Esophagus muscularis mucosa (tissue), 4 donors: ENCODE data around the gene RET. TPM values are rescaled to one million over a fixed set of nuclear protein-coding genes. Genes with fewer than 3 reads are reported as not detected.

Source experiments
- DNase-seq: peaks from one replicate; pipeline ENCODE4 v3.0.0-alpha.2; 2017; ENCODE audit errors: extremely low spot score
- H3K27ac ChIP-seq, 4 donors: fragments of 200-600 bp; sonication (generic); replicated peaks in 1 of 4; 1 replicate in 3 of 4; 2 replicates in 1 of 4; pipeline ENCODE4 v1.5.1; 2016 to 2019; ENCODE audit warnings: mild to moderate bottlenecking in 1 of 4
- H3K27me3 ChIP-seq, 4 donors: fragments of 200-600 bp; sonication (generic); one replicate each; pipeline versions ENCODE4 v1.5.1 to v1.6.0; 2016 to 2019
- H3K36me3 ChIP-seq, 4 donors: fragments of 200-600 bp; sonication (generic); one replicate each; pipeline ENCODE4 v1.5.1; 2016 to 2019
- H3K4me1 ChIP-seq, 4 donors: fragments of 200-600 bp; sonication (generic); one replicate each; pipeline ENCODE4 v1.5.1; 2016 to 2019
- H3K4me3 ChIP-seq, 4 donors: fragments of 200-600 bp; sonication (generic); 1 replicate in 2 of 4; 2 replicates in 2 of 4; pipeline ENCODE4 v1.5.1; 2016 to 2019; ENCODE audit warnings: mild to moderate bottlenecking in 4 of 4, moderate library complexity in 1 of 4
- H3K9me3 ChIP-seq, 4 donors: fragments of 200-600 bp; sonication (generic); 1 replicate in 3 of 4; 2 replicates in 1 of 4; pipeline ENCODE4 v1.5.1; 2016 to 2019
- CTCF ChIP-seq, 3 experiments: fragments of 200-600 bp in 2 of 3; fragments of 450-650 bp in 1 of 3; sonication (generic) in 2 of 3; IDR thresholded peaks; one replicate each; pipeline ENCODE4 v1.5.1; 2017 to 2019; ENCODE audit warnings: antibody characterized with exemption in 3 of 3, mild to moderate bottlenecking in 2 of 3, moderate library complexity in 1 of 3
- EP300 ChIP-seq: sonication (generic); formaldehyde crosslinking; IDR thresholded peaks from one replicate; pipeline ENCODE4 v1.6.1; 2017; ENCODE audit warnings: antibody characterized with exemption
- POLR2A ChIP-seq: fragments of 450-650 bp; IDR thresholded peaks from one replicate; pipeline ENCODE4 v1.6.1; 2017; ENCODE audit warnings: antibody characterized with exemption, moderate library complexity, mild to moderate bottlenecking, low read depth
- POLR2AphosphoS5 ChIP-seq, 2 donors: sonication (generic); formaldehyde crosslinking; IDR thresholded peaks; one replicate each; pipeline ENCODE4 v1.6.1; 2017; ENCODE audit warnings: antibody characterized with exemption in 2 of 2
- WGBS: methylation state at CpG from one replicate; pipeline ENCODE4 v1.1.5; 2018; 5-methylcytosine and 5-hydroxymethylcytosine counted together
- intact Hi-C: fragments of 100-400 bp; cut with DNase I; formaldehyde crosslinking; loops from one replicate; pipeline ENCODE4 v1.15.1; 2023
- total RNA-seq, 4 donors: library from RNA; depleted of rRNA; stranded (reverse); fragments of >200 nt; gene quantifications; one replicate each; pipeline versions ENCODE4 v1.1.0 to v1.2.1, GENCODE V29; 2016

RET gene
- total RNA-seq, 4 donors from 2014 or later, result 1.7 to 4.0 (median 3.0) TPM

GRCh38 chr10:43122096-43122495 is 45.2 kb downstream of the RET start:
- H3K27ac ChIP-seq, result no peak overlapping the region
- DNase-seq, result no peak
- H3K9me3 ChIP-seq, result no peaks in the 10 kb centered on the region
- intact Hi-C loops, result no loop called here
- peaks cover 0 to 13% (median 0%) of the 10 kb centered on the region in 4 donors for H3K4me1 ChIP-seq
- TF ChIP-seq EP300 (no peak), CTCF (IDR thresholded peaks at IDR 0.05) (no peak), POLR2AphosphoS5 (IDR thresholded peaks at IDR 0.05) (no peak), POLR2A (no peak)
- H3K4me3 ChIP-seq, result no peak overlapping the region
- WGBS, result no CpG with 5 or more reads among the region's 4 CpGs
- no peaks in the 10 kb centered on the region for H3K36me3 ChIP-seq
- no peaks in the 10 kb centered on the region for H3K27me3 ChIP-seq

GRCh38 chr10:43122826-43123225 is 46.0 kb downstream of the RET start:
- TF ChIP-seq EP300 (no peak), POLR2AphosphoS5 (IDR thresholded peaks at IDR 0.05) (no peak), CTCF (IDR thresholded peaks at IDR 0.05) (no peak), POLR2A (no peak)
- Histone ChIP-seq H3K4me3 (no peak overlapping the region), H3K27ac (no peak overlapping the region), H3K9me3 (no peaks in the 10 kb centered on the region), H3K4me1 (peaks cover 0 to 13% (median 0%) of the 10 kb centered on the region in 4 donors), H3K27me3 (no peaks in the 10 kb centered on the region), H3K36me3 (no peaks in the 10 kb centered on the region)
- intact Hi-C loops, result no loop called here
- DNase-seq, result no peak
- WGBS, result 93% methylated on average over 7 of the region's 7 CpGs

- H3K9me3 ChIP-seq, result no peaks in the 10 kb centered on the region
- no peak for DNase-seq
- H3K27ac ChIP-seq, result no peak overlapping the region
- no peak for TF ChIP-seq POLR2A
- TF ChIP-seq POLR2AphosphoS5 (IDR thresholded peaks at IDR 0.05), result no peak
- no peak for TF ChIP-seq EP300
- no peak for TF ChIP-seq CTCF (IDR thresholded peaks at IDR 0.05)
- H3K27me3 ChIP-seq, result no peaks in the 10 kb centered on the region
- H3K36me3 ChIP-seq, result no peaks in the 10 kb centered on the region
- WGBS, result 78% methylated on average over 8 of the region's 9 CpGs
- H3K4me1 ChIP-seq, result peaks cover 0 to 13% (median 0%) of the 10 kb centered on the region in 4 donors
- H3K4me3 ChIP-seq, result no peak overlapping the region
- intact Hi-C loops, result no loop called here
These were observed 46.7 kb downstream of the RET start for GRCh38 chr10:43123361-43124093.

GRCh38 chr10:43124094-43124521 is 47.2 kb downstream of the RET start:
- H3K4me1 ChIP-seq, result peaks cover 0 to 13% (median 0%) of the 10 kb centered on the region in 4 donors
- intact Hi-C loops, result no loop called here
- no peak for DNase-seq
- H3K27ac ChIP-seq, result no peak overlapping the region
- H3K36me3 ChIP-seq, result no peaks in the 10 kb centered on the region
- TF ChIP-seq POLR2AphosphoS5 (IDR thresholded peaks at IDR 0.05) (no peak), EP300 (no peak), CTCF (IDR thresholded peaks at IDR 0.05) (no peak), POLR2A (no peak)
- H3K9me3 ChIP-seq, result no peaks in the 10 kb centered on the region
- WGBS, result 88% methylated on average over 6 of the region's 6 CpGs
- no peak overlapping the region for H3K4me3 ChIP-seq
- no peaks in the 10 kb centered on the region for H3K27me3 ChIP-seq
